GM19099 (cell line): ENCODE data around the gene PRSS50.

Source experiments
- POLR2A ChIP-seq: IDR thresholded peaks from 3 replicates; pipeline ENCODE4 v1.6.1; 2011; ENCODE audit warnings: low read depth; ENCODE audit not compliant: insufficient read length; ENCODE audit errors: extremely low read depth

PRSS50 gene

GRCh38 chr3:46693038-46693891 lies 24.4 kb downstream of the PRSS50 start, which contains the start of gene ALS2CL:
Gene ALS2CL, minus strand, starts transcription at chr3:46693679. Its CDS starts 4,239 bp downstream, at chr3:46689440.
- no peak for TF ChIP-seq POLR2A

DNA sequence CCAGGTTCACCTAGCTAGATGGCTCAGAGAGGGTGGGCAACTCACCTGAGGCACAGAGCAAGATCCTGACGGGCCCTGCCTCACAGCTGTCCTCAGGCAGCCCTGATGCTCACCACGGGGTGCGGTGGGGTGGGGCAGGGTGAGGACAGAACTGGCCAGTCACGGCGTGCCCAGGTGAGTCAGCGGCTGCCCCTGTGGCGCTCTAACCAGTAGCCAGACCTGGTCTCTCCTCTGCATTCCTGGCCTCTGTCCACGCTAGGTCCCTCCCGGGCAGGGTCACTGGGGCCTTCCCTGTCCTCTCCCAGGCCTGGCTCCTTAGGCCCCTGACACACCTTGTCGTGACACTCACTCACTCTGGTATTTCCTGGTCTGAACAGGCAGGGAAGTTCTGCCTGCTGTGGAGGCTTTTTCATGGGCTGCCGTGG lies 25.1 kb downstream of the PRSS50 start:
- TF ChIP-seq POLR2A: no peak

- TF ChIP-seq POLR2A: no peak
Measured at GRCh38 chr3:46690798-46691197, 26.9 kb downstream of the PRSS50 start.

GRCh38 chr3:46685446-46685845 lies 32.2 kb downstream of the PRSS50 start:
- TF ChIP-seq POLR2A: no peak

GRCh38 chr3:46684891-46685290 lies 32.8 kb downstream of the PRSS50 start:
- no peak for TF ChIP-seq POLR2A

DNA sequence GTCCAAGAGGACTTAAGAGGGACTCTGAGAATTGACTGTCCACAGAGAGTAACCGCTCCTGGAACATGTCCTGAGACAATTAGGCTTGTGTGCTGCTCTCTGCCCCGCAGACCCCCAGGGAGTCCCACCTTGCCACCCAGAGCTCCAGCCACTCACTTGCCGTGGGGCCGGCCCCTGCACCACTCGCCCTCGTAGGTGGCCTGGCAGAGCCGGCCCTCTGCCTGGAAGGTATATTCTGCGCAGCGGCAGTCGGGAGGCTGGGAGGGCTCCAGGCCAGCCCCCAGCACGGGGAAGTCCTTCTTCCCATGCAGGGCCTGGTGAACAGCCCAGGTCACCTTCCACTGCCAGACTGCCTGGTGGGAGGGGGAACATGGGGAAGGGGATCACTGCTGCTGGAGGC lies 34.7 kb downstream of the PRSS50 start:
- no peak for TF ChIP-seq POLR2A

- TF ChIP-seq POLR2A: no peak
Measured at GRCh38 chr3:46681856-46682540, 35.7 kb downstream of the PRSS50 start.

GRCh38 chr3:46681387-46681786 lies 36.3 kb downstream of the PRSS50 start:
- no peak for TF ChIP-seq POLR2A

DNA sequence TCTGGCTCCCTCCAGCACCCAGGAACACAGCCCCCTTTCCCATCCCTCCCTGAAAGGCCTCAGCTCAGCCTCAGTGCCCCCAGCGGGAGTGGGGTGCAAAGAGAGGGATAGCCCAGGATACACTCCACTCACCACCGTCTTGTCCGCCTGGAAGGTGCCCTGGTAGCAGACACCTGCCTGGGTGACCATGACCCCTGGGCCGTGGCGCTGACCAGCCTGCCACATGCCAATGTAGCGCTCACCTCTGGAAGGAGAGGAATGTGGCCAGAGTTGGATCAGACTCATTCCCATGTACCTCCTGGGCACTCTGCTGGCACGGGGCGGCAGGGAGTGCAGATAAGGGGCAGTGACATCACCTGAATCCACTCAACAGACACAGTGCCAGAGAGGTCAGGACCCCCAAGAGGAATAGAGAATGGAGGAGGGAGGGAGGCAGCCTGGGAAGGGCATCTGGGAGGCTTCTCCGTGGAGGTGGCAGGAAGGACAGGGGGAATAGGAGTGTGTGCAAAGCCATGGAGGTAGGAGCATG lies 37.3 kb downstream of the PRSS50 start:
- no peak for TF ChIP-seq POLR2A

- TF ChIP-seq POLR2A: no peak
Measured at GRCh38 chr3:46679681-46680080, 38.0 kb downstream of the PRSS50 start.

DNA sequence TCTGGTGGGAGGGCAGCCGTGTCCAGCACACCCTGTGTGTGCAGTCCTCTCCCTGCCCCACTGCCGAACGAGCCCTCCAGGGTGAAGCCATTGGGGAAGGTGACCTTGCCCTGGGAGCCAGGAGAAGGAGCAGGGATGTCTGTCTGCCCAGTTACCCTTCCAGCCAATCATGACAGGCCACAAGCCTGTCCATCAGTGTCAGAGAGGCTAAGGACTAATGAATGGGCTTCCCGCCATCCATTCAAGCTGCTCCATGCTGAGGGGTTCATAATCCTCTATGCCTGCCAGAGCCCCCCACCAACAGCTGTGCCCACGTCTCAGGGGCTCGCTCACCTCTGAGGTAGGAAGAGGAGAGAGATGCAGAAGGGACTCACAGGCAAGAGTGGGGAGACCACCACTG lies 39.4 kb downstream of the PRSS50 start:
- TF ChIP-seq POLR2A: no peak

DNA sequence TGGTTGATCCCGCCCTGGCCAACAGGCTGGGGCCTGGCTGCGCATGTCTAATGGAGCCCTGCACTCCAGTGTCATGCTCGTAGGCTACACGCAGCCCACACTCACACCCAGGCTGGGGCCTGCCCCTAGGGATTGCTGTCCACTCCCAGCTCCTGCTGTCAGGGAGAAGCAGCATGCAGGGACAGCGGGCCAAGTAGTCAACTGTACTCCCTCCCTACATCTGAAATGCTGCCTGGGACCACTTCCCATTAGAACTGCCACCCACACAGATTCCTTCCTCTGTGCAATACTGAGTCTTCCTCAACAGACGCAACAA lies 40.3 kb downstream of the PRSS50 start:
- no peak for TF ChIP-seq POLR2A

DNA sequence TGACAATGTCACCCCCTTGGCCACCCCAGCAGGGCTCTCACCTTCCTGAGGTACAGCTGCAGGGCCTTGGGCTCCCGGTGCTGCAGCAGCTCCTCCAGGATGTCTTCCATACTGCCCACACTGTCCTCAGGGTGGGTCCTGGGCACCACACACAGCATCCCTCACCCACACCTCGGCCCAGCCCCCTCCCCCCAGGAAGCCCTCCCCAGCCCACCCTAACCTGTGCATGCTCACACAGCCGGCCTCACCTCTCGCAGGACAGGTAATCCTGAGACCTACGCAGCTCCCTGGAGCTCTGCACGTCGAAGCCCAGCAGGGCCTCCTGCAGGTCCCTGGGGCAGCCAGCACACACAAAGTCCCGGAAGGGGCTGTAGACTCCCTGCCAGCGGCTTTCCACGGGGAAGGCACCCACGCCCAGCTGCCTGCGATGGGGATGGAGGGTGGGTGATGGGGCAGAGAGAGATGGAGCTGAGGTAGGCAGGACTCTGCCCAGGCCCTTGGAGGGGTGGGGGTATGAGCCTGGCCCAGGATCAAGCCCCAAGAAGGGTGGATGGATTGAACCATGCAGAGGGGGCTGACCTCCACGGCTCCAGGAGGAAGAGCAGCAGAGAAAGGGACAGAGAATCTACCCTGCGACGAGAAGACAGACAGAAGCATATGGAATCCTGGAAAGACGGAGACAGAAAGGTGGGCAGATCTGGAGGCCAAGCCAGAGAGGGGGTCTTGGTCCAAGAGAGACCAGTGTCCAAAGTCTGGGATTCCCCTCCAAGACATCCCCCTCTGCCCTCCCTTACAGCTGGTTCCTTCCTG lies 40.9 kb downstream of the PRSS50 start:
- no peak for TF ChIP-seq POLR2A

DNA sequence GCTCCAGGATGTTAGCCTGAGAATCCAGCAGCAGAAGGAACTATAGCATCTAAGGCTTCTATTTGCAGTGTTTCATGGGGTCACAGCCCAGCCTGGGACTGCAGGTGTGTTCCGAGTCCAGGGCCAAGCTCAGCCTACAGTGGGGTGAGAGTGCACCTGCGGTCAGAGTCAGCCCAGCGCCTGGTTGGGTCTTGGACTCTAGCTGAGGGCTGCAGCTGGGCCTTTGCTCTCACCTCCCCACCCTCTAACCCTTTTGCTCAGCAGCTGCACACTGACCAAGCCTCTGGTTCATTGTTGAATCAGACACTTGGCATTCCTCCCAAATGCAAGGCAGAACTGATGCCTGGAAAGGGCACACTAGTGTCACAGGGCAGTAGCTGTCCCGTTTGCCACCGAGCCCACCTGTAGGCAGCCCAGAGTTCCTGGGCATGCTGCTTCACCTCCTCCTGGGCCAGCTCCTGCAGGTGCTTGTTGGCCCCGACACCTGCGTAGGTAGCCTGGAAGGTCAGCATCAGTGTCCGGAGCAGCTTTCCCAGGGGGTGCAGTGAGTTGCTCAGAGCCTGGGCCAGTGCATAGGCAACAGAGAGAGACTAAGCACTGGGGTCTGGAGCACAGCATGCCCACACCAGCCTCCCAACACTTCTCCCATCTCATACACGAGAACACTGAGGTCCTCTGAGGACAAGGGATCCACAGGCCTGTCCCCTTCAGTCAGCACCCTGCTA lies 41.7 kb downstream of the PRSS50 start:
- no peak for TF ChIP-seq POLR2A
